ENCODE results near the gene POT1.

GRCh38 chr7:124879771-124880170, 49.9 kb downstream of the POT1 start:
- no peak for TF ChIP-seq CTCF (IDR thresholded peaks at IDR 0.05 in 8 of 11, conservative IDR thresholded peaks at IDR 0.05 in 3 of 11)
- TF ChIP-seq POLR2A (IDR thresholded peaks at IDR 0.05), result no peak

Measured in spleen (tissue), 7 donors.